Measurements from ENCODE around the gene CHDH.

The CHDH gene

GRCh38 chr3:53763353-53763752 lies 82.9 kb downstream of the CHDH start:
- in situ Hi-C loops (cut with MboI; ENCODE audit: low sequenced_read_pairs): no loop called here
